Activated naive CD4-positive, alpha-beta T cell treated with anti-CD3 and anti-CD28 coated beads, Interleukin-2, amount 50 U/mL, for 72 hours (primary cell): Measurements from ENCODE around the gene DNM3. TPM values are rescaled to one million over a fixed set of nuclear protein-coding genes. Genes with fewer than 3 reads are reported as not detected.

Experiments used
- ATAC-seq, 2 donors: fragments of 150-1000 bp; cut with Tn5 transposase; 2 replicates each; pipeline ENCODE4 v1.10.0; 2021; ENCODE audit warnings: mild to moderate bottlenecking in 2 of 2, moderate library complexity in 2 of 2
- DNase-seq, 2 donors: peaks; one replicate each; pipeline ENCODE4 v3.0.0; 2021 to 2022; ENCODE audit warnings: low spot score in 2 of 2
- H3K27ac Mint-ChIP-seq, 2 donors: one replicate each; pipeline ENCODE4 v1.8.0; 2022; ENCODE audit warnings: mild to moderate bottlenecking in 2 of 2, mixed read lengths in 2 of 2
- H3K36me3 Mint-ChIP-seq, 2 donors: one replicate each; pipeline ENCODE4 v1.8.0; 2022; ENCODE audit warnings: mixed read lengths in 2 of 2
- H3K9me3 Mint-ChIP-seq, 2 donors: one replicate each; pipeline ENCODE4 v1.8.0; 2022; ENCODE audit warnings: mixed read lengths in 2 of 2
- total RNA-seq, 2 donors: library from RNA; stranded (reverse); gene quantifications; one replicate each; pipeline ENCODE4 v1.2.3, GENCODE V29; 2022

DNM3 gene
- total RNA-seq, 2 donors from 2014 or later = 2.6 to 4.5 TPM

GRCh38 chr1:172442843-172443565 is 601.7 kb downstream of the DNM3 start:
- ATAC-seq = no peak
- Mint-ChIP-seq H3K9me3 (peaks cover 0 to 5% of the 10 kb centered on the region in 2 donors), H3K36me3 (peaks cover 18 to 27% of the 10 kb centered on the region in 2 donors), H3K27ac (peak overlapping the region; percentile 97)
- DNase-seq = no peak

- peak; percentile 90 to 93 for DNase-seq
- ATAC-seq = peak; percentile 99 to 100
- peak within 1 kb of the TSS; percentile 97 for H3K27ac Mint-ChIP-seq
- H3K36me3 Mint-ChIP-seq = peaks cover 18 to 27% of the 10 kb centered on the region in 2 donors
- peaks cover 0 to 5% of the 10 kb centered on the region in 2 donors for H3K9me3 Mint-ChIP-seq
Measured at GRCh38 chr1:172443666-172444453, 602.6 kb downstream of the DNM3 start, which contains the start of gene PIGC. PIGC (minus strand) TSS chr1:172444069; CDS start chr1:172442622, 1,447 bp downstream.

- peaks cover 17 to 18% of the 10 kb centered on the region in 2 donors for H3K36me3 Mint-ChIP-seq
- H3K9me3 Mint-ChIP-seq = peaks cover 0 to 5% of the 10 kb centered on the region in 2 donors
- ATAC-seq = no peak
Measured at GRCh38 chr1:172446547-172446946, 605.2 kb downstream of the DNM3 start.

GRCh38 chr1:172447641-172448040 is 606.3 kb downstream of the DNM3 start:
- Mint-ChIP-seq H3K27ac (peak overlapping the region in 1 of 2 donors; percentile 70), H3K9me3 (no peaks in the 10 kb centered on the region), H3K36me3 (peaks cover 6 to 8% of the 10 kb centered on the region in 2 donors)
- no peak for DNase-seq
- no peak for ATAC-seq

More at GRCh38 chr1:172446547-172446946, 605.2 kb downstream of the DNM3 start:
- peak overlapping the region in 1 of 2 donors; percentile 33 for H3K27ac Mint-ChIP-seq
- no peak for DNase-seq

- ATAC-seq (peak; percentile 19 to 29), DNase-seq (no peak)
- Mint-ChIP-seq H3K36me3 (peaks cover 0 to under 1% of the 10 kb centered on the region in 2 donors), H3K9me3 (no peaks in the 10 kb centered on the region), H3K27ac (peak overlapping the region in 1 of 2 donors; percentile 42)
Measured at GRCh38 chr1:172448995-172449584, 607.8 kb downstream of the DNM3 start.

- peak; percentile 39 to 57 for DNase-seq
- no peaks in the 10 kb centered on the region for H3K9me3 Mint-ChIP-seq
Measured at GRCh38 chr1:172449585-172450523, 608.6 kb downstream of the DNM3 start.

GRCh38 chr1:172450524-172450885 is 609.2 kb downstream of the DNM3 start:
- no peaks in the 10 kb centered on the region for H3K9me3 Mint-ChIP-seq
- ATAC-seq (peak in 1 of 2 donors; percentile 39), DNase-seq (no peak)
- peak overlapping the region in 1 of 2 donors; percentile 78 for H3K27ac Mint-ChIP-seq
- no peaks in the 10 kb centered on the region for H3K36me3 Mint-ChIP-seq

More at GRCh38 chr1:172449585-172450523, 608.6 kb downstream of the DNM3 start:
- H3K27ac Mint-ChIP-seq = peak overlapping the region in 1 of 2 donors; percentile 78
- peak; percentile 51 to 86 for ATAC-seq
- H3K36me3 Mint-ChIP-seq = no peaks in the 10 kb centered on the region

GRCh38 chr1:172451002-172451443 is 609.7 kb downstream of the DNM3 start:
- ATAC-seq (peak; percentile 55 to 86), DNase-seq (no peak)
- no peaks in the 10 kb centered on the region for H3K36me3 Mint-ChIP-seq
- H3K27ac Mint-ChIP-seq = no peak overlapping the region
- no peaks in the 10 kb centered on the region for H3K9me3 Mint-ChIP-seq

GRCh38 chr1:172452536-172453152 is 611.3 kb downstream of the DNM3 start:
- no peaks in the 10 kb centered on the region for H3K9me3 Mint-ChIP-seq
- H3K36me3 Mint-ChIP-seq = no peaks in the 10 kb centered on the region
- DNase-seq = no peak

GRCh38 chr1:172453153-172453545 is 611.9 kb downstream of the DNM3 start:
- Mint-ChIP-seq H3K36me3 (no peaks in the 10 kb centered on the region), H3K27ac (no peak overlapping the region), H3K9me3 (no peaks in the 10 kb centered on the region)
- DNase-seq = no peak
- no peak for ATAC-seq

More at GRCh38 chr1:172452536-172453152, 611.3 kb downstream of the DNM3 start:
- ATAC-seq = no peak
- H3K27ac Mint-ChIP-seq = peak overlapping the region in 1 of 2 donors; percentile 2

- H3K27ac Mint-ChIP-seq = no peak overlapping the region
- H3K36me3 Mint-ChIP-seq = no peaks in the 10 kb centered on the region
- no peaks in the 10 kb centered on the region for H3K9me3 Mint-ChIP-seq
- peak in 1 of 2 donors; percentile 53 for ATAC-seq
- no peak for DNase-seq
Measured at GRCh38 chr1:172453607-172454006, 612.3 kb downstream of the DNM3 start.

GRCh38 chr1:172455451-172455850 is 614.2 kb downstream of the DNM3 start:
- H3K27ac Mint-ChIP-seq = no peak overlapping the region
- ATAC-seq (no peak), DNase-seq (no peak)
- H3K9me3 Mint-ChIP-seq = no peaks in the 10 kb centered on the region
- no peaks in the 10 kb centered on the region for H3K36me3 Mint-ChIP-seq

- ATAC-seq = no peak
- no peak for DNase-seq
- H3K36me3 Mint-ChIP-seq = no peaks in the 10 kb centered on the region
Measured at GRCh38 chr1:172456344-172456769, 615.1 kb downstream of the DNM3 start.

GRCh38 chr1:172457479-172458130 is 616.3 kb downstream of the DNM3 start:
- no peaks in the 10 kb centered on the region for H3K36me3 Mint-ChIP-seq
- no peak for ATAC-seq
- no peak overlapping the region for H3K27ac Mint-ChIP-seq
- no peaks in the 10 kb centered on the region for H3K9me3 Mint-ChIP-seq
- DNase-seq = no peak

More at GRCh38 chr1:172456344-172456769, 615.1 kb downstream of the DNM3 start:
- H3K27ac Mint-ChIP-seq = peak overlapping the region in 1 of 2 donors; percentile 7
- no peaks in the 10 kb centered on the region for H3K9me3 Mint-ChIP-seq

GRCh38 chr1:172460177-172460576 is 618.9 kb downstream of the DNM3 start:
- no peak for DNase-seq
- no peaks in the 10 kb centered on the region for H3K9me3 Mint-ChIP-seq
- H3K27ac Mint-ChIP-seq = no peak overlapping the region
- ATAC-seq = no peak
- H3K36me3 Mint-ChIP-seq = no peaks in the 10 kb centered on the region
